T-helper 9 cell (primary cell): ENCODE results near the gene WDR27.

Experiments
- DNase-seq: peaks from one replicate; pipeline ENCODE4 v3.0.0-alpha.2; 2020

The WDR27 gene

DNA sequence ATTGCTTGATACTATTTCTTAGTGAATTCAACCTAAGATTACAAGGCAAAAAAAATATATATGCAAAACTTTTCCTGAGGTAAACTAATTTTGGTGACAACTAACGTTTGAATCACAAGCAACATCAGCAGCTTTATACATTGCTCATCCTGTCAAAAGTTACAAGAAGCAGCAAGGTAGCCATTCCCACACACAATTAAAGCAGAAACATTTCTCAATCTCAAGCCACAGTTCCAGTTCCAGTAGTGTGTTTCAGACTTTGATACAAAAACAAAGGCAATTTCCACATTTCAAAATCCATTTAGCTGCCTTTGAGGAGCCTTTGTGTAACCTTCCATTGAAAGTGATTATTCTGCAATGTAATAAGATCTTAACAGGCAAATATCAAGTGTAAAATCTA is 191.0 kb downstream of the WDR27 start:
- no peak for DNase-seq

DNA sequence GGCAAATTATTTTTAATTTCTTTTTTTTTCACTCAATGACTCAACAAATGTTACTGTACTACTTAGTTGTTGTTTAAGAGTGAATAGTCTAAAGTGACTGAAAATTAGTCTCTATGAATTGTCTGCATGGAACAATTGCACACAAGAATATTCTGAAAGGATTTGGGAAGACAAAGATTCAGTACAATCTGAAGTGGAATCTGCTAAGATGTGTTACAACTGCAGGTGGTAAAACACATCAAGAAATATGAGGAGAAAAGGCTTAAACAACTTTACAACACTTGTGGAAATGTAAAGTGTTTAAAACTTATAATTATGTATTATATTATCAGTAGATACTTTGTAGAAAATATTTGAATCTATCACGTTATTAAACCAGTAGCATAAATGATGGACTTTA is 193.4 kb downstream of the WDR27 start:
- no peak for DNase-seq

DNA sequence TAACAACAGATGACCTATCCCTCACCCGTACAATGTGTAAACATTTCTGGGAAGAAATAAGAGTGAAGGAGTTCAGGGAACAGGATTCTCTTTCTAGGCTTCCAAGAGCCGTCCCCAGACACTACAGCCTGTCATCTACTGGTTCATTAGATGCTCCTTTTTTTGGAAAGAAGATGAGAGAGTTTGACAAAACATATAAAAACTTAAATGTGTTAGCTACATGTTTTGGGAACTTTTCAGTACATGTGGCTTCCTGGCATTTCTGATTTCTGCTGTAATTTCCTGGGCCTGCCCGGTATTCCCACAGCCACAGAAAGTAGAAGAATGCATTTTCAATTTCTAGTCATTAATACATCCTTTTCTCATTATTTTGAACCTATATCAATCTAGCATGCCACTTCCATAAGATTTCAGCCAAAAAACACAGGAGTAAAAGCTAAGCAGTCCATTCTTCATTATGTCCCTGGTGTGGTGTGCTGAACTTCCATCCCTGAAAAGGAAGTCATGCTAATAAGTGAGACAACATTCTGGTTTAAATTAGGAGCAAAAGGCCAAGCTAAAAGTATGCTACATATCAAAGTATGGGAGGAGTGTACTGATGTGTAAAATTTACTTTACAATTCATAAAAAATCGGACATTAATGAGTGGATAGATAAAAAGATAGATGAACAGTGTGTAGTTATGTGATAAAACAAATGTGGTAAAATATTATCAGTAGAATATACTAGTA is 198.2 kb downstream of the WDR27 start:
- DNase-seq, result no peak

DNA sequence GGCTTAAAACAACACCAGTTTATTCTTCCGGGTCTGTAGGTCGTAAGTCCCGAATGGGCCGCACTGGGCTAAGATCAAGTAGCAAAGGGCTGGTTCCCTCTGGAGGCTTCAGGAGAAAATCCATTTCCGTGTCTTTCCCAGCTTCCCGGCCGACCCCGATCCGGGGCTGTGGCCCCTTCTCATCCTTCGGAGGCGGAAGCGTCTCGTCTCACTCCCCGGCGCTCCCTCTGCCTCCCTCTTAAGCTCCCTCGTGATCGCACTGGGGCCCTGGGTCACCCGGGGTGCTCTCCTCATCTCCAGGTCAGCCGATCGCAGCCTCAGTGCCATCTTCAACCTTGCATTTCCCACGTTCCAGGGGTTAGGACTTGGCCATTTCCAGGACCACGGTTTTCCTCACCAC is 199.4 kb downstream of the WDR27 start:
- no peak for DNase-seq

DNA sequence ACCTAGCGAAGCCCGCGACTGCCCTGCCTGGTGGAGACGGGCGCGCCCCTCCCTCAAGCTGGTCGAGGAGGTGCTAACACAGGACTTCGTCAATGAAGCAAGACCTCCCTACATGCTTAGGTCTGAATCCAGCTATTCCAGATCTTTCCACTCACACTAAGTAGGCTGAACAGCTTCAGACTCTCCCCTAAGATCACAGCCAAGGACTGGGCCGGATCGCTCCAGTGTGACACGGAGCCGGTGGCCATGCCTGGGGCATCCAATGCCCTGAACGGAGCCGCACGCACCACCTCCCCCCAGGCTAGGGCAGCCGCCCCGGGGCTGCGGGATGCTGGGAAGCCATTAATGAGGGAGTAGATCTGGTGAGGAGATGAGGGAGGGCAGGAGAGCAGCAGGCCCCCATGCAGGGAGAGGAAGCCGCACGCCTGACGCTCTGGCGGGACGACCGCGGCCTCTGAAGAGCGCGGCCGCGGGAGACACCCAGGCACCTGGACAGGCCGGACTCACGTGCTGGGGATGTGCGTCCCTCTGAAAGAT is 200.0 kb downstream of the WDR27 start:
- DNase-seq, result no peak

DNA sequence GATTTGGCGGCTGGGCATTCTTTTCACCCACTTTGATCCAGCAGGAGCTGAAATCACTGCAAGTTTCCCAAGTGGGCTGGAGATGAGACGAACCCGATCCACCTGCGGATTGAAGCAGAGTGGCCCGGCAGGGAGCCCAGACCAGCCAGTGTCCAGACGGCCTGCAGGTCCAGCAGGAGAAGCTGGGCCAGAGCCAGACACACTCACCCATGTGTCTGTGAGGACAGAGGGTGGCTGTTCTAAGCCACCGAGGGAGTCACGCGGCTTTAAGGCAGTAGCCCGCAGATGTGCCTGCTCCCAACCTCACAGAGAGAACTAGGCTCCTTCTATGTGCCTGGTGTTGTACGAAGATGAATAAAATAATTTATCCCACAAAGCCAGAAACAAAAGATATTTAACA is 200.7 kb downstream of the WDR27 start:
- DNase-seq, result no peak

DNA sequence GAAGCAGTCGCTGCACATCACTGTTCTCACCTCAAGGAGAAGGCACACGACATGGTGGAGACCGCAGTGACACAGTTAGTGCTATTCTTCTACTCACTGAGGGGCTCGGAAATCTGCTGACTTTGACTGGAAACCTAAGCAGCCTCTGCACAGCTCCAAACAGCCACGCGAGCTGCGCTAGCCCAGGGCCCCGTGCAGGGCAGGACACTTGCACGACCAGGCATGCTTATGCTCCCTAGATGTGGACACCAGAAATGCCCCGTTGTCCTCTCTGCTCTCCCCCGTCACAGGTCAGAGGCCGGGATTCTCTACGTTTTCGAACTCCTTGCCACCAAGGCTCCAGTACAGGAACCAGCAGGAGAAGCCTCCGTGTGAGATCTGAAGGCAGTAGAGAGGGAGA is 201.1 kb downstream of the WDR27 start:
- no peak for DNase-seq

DNA sequence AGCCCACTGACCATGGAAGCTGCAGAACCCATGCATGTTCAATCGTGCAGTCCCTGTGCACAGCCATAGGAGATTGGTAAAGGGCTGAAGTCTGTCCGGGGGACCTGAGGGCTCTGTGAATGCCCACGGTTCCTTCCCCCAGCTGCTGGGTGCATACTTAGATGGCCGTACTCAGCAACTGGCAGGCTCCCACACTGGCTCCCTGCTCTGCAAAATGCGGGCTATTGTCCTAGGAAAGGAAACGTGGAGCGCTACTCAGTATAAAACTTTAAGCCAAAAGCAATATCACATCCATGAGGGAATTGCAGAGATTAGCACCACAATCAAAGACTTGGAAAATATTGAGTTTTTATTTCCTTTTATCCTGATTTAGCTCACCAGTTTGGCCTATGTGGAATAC is 202.0 kb downstream of the WDR27 start:
- DNase-seq, result no peak

DNA sequence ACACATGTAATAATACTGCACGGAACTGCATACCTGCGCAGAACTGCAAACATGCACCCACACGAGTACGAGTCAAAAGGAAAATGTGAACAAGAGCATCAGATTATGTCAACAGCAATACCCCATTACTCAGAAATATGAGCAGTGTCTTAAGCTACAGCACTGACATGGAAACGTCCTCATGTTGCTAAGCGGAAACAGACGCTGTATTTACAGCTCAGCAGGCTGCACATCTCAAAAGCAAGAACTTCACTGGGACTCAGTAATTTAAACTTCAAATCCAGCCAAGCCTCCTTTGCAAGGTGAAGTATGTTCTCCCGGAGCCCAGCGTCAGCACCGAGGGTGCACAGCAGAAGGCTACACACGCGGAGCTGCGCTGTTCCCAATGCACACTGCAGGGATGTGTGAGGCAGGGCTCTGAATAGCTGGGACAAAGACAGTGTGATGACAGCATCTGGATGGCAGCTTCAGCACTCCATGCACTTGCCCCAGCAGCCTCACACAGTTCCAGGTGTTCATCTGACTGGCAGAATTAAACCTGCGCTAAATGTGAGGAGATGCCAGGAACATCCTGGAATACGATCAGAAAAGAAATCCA is 202.8 kb downstream of the WDR27 start:
- no peak for DNase-seq

DNA sequence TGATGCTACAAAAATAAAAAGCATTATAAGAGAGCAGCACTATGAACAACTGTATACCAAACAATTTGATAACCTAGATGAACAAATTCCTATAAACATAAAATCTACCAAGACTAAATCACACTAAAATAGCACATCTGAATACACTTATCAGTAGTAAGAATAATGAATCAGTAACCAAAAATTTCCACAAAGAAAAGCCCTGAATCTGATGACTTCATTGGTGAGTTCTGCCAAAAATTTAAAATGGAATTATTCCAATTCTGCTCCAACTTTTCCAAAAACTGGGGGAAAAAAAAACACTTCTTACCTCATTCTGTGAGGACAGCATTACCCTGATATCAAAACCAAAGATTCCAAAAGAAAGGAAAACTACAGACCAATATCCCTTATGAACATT is 206.2 kb downstream of the WDR27 start:
- no peak for DNase-seq

DNA sequence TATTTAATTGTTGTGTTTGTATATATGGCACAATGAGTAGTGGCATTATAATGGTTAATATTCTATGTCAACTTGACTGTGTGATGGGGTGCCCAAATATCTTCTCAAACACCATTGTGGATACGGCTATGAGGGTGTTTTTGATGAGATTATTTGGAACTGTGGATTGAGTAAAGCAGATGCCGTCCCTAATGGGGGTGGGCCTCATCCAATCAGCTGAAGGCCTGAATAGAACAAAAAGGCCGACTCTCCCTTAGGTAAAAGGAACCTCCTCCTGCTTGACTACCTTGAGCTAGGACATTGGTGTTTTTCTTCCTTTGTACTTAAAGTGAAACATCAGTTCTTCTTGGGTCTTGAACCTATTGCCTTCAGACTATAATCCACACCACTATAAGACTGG is 207.8 kb downstream of the WDR27 start:
- DNase-seq, result no peak

DNA sequence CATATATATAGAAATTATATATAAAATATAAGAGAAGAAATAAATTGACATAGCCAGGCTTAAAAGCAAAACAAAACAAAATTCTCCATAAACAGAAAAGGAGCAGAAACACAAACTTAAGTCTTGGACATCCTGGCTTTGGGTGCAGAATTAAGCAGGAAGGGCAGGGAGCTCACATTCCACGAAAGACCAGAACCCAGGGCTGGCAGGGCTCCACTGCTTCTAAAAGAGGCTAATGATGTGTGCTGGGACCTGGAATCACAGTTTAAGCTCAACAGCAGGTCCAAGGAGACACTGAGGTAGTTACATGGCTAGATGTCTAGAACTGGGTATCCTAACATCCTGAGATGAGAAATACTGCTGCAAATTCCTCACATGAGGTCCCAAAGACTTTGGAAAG is 210.3 kb downstream of the WDR27 start:
- no peak for DNase-seq

DNA sequence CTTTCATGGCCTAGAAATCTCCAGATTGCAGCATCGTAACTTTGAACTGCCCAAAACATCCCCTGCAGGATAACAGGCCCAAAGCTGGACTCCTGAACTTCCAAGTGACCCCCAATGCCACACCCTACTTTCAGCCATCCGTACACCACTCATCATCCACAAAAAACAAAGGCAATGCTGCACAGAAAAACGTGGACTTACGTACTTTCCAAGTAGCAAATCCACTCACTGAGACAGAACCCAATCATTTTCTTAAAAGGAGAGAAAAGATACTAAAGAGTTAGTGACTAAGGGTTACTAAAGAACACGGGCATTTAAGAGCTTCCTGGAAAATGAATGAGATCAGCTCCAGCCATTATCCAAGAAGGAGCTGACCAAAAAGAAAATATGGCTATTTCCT is 211.0 kb downstream of the WDR27 start:
- no peak for DNase-seq

DNA sequence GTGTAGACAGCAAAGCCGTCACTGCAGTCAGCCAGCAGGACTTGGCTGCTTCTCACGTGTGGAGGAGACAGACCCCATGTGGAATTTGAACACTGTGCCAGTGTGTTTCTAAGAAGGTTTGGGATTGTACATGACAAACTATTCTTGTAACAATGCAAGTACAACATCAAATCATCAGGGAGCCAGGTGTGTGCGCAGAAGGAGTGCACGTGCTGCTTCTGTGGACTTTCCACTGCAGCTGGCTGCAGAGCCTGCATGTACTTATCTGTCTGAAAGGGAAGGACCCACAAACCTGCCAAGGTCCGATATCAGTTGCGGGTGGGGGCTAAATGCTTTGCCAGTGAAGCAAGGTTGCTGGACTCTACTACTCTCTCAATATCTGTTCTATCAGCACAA is 211.6 kb downstream of the WDR27 start:
- DNase-seq, result no peak

DNA sequence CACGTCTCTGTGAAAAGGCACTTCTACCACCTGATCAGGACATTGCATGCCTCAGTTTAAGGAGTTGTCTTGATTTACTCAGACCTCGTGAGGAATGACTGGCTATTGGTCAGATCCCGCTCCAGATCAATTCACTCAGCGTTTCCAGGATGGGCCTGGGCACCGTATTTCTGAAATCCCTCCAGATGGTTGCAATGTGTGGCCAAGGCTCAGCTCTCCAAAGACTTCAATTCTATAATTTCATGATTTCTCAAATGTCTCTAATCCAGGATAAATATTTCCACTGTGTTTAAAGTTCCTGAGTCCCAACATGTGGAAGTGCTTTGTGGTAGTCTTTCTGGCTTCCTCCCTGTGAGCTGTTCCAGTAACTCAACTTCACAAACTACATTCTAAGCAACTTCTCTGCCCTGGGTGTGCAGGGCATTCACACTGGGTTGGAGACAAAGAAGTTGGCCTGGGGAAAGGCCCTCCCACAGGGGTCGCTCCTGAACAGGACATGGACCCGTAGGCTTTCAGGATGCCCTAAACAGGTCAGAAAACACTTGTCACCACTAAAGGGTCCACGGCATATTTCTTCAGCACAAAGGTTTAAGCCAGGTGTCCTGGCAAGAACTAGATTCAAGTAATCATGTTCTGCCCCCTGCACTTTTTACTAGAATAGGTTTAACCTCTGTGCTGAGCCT is 212.1 kb downstream of the WDR27 start:
- no peak for DNase-seq

DNA sequence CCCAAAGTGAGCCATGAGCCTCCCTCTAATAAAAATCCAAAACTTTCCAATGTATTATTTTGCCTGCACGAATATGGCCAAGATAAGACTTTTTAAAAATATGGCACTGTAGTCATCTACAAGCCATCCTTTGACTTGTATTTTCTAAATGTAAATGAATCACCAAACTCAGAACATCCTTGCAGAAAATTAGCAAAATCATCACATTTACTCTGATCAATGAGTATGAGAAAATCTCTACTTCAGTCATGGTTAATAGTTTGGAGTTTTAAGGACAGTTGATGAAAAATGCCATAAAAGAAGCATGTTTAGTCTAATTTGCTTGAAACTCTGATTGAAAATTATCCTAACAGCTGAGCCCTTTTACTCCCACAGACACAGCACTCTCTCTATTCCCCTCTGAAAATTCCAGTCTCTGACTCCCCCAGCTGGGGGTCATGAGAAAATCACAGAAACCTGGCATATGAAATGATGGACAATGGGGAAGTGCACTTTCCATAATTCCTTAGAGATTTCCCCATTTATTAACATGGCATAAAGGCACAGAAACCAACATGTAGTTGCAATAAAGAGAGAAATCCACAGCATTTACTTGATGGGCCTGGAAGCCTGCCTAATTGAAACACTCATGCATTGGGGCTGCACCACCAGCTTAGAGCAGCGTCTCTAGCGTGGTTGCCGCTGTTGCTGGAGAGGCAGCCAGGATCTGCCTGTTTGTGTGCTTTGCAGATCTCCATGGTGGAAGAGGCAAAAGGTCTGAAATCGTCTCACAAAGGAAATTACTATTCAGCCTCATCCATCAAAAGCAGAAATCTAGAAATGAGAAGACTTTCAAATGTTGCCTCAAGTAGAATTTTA is 214.0 kb downstream of the WDR27 start:
- no peak for DNase-seq

DNA sequence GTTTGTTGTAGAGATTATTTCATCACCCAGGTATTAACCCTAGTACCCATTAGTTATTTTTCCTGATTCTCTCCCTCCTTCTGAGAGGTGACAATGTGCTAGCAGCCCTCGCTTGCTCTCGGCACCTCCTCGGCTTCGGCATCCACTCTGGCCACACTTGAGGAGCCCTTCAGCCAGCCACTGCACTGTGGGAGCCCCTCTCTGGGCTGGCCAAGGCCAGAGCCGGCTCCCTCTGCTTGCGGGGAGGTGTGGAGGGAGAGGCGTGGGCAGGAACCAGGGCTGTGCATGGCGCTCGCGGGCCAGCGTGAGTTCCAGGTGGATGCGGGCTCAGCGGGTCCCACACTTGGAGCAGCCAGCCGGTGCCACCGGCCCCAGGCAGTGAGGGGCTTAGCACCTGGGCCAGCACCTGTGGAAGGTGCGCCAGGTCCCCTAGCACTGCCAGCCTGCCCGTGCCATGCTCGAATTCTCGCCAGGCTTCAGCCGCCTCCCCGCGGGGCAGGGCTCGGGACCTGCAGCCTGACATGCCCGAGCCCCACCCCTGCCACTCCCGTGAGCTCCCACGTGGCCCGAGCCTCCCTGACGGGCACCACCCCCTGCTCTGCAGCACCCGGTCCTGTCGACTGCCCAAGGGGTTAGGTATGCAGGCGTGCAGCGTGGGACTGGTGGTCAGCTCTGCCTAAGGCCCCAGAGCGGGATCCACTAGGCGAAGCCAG is 221.9 kb downstream of the WDR27 start:
- DNase-seq, result no peak

DNA sequence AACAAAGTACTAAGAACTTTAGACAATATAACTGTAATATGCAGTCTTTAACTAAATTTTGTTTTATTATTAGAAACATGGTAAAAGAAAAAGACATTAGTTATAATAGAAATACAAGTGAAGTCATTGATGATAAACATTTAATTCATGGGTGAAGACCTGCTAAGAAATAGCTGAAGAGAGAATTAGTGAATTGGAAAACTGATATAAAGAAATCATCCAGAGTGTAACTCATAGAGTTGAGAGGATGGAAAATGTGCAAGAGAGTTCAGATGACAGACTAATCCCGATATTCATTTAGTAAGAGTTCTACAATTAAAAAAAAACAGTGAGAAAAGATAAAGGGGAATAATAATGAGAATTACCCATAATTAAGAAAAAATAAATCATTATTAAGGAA is 227.5 kb downstream of the WDR27 start:
- DNase-seq, result no peak

DNA sequence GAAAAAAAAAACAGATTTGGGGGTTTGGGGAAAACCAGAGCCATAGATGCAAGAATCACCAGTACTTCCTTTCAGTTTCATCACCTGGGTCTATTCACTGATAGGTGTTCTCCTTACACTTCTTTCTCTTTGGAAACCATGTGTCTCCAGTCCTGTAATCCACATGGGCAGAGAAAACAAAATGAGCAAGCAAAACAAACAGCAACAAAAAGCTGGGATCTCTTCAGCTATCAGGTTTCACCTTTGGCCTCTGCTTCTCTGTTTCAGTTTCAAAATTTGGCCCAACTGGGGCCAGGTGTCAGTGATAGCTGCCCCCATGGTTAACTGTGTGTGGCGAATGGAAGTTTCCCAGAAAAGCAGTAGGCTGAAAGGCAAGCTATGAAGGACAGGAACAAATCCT is 228.2 kb downstream of the WDR27 start:
- no peak for DNase-seq

DNA sequence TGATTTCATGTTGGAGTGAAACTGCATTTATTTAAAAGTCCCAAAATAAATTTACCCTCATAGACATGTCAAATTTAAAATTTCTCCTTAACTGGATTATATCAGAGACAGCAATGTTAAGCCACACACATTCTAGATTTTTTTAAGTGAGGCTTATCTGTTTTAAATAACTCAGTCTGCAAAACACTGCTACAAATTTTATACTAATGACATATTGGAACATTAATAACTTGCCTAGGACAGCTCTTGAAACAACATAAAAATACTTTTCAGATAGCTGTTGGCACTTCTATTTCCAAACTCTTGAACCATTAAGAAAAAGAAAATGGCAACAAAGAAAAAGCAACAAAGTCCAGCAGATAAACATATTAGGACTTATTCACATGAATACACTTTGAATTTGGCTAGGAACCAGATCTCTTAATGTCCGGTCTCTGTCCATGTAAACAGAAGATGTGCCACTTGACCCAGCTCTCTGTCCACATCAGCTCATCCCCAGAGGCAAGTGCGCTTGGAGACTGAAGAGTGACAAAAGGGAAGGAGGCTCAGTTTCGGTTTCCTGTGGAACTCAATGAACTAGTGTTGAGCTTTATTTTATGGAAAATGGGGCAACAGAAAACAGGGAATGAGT is 228.9 kb downstream of the WDR27 start:
- no peak for DNase-seq

DNA sequence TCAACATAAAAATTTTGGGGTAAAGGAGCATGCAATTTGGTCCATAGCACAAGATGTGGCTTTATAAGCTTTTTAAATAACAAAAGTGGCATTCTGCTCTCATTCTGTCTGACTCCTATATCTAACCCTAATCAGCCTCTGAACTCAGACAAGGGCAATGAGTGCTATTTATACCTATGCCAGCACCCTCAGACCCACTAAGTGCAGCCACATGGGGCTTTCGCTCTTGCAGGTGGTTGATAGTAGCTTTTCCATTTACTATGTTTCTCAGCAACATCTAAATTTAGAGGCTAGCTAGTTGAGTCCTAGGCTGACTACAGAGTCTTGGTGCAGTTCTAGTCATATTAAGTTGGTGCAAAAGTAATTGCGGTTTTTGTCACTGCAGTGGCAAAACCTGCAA is 231.0 kb downstream of the WDR27 start:
- DNase-seq, result no peak

DNA sequence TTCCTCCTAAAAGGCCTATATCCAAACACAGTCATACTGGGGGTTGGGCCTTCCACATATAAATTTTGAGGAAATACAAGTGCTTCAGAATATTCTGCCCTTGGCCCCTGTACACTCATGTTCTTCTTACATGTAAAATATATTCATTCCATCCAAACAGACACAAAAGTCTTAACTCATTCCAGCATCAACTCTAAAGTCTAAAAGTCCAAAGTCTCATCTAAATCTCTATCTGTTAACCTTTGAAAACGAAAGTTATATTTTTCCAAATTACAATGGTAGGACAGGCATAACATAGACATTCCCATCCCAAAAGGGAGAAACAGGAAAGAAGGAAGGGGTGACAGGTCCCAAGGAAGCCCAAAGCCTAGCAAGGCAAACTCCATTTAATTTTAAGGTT is 232.8 kb downstream of the WDR27 start:
- DNase-seq, result no peak
